Lower leg skin (tissue), 3 donors: ENCODE data around the gene RAPGEF4.

ENCODE experiments used
- POLR2A ChIP-seq, 2 donors: fragments of 450-650 bp; IDR thresholded peaks; one replicate each; pipeline ENCODE4 v1.6.1; 2016 to 2017; ENCODE audit warnings: antibody characterized with exemption in 2 of 2, mild to moderate bottlenecking in 1 of 2, moderate library complexity in 1 of 2
- TF ChIP-seq, protein P1 (sequence below), 3 donors: fragments of 450-650 bp; IDR thresholded peaks; one replicate each; pipeline ENCODE4 v1.5.1; 2016; ENCODE audit warnings: antibody characterized with exemption in 3 of 3, mild to moderate bottlenecking in 3 of 3, moderate library complexity in 2 of 3

DNA sequence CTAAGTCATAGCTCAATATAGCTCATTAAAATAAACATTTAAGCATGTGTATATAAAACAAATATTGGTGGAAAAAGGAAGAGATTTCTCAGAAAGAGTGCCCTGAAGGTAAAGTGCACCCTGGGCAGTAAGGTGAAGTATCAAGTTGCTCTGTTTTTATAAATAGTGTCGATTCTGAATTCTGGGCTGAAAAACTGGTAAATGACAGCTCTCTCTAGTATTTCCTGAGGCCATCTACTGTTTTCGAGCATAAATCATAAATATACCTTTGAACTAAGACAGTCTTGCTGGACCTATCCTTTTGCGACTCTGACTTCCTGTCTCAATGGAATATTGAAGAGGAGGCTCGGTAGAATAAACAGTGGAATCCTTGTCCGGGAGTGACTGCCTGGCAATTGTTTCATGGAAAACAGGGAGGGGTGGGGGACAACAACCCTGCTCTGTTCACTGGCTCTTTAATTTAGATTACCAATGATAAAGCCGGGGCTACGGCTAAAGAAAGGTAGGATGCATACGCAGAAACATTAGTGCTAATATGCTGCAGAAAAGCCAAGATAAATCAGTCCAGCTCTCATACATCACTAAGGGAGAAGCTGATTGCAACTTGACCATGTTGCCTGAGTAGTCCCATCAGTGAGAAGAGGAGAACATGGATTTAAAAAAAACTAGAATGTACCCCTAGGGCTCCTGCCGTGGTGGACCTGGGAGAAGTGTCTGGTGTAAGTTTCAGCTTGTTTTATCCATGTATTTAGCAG is 124.1 kb downstream of the RAPGEF4 start:
- TF ChIP-seq, protein P1, sequence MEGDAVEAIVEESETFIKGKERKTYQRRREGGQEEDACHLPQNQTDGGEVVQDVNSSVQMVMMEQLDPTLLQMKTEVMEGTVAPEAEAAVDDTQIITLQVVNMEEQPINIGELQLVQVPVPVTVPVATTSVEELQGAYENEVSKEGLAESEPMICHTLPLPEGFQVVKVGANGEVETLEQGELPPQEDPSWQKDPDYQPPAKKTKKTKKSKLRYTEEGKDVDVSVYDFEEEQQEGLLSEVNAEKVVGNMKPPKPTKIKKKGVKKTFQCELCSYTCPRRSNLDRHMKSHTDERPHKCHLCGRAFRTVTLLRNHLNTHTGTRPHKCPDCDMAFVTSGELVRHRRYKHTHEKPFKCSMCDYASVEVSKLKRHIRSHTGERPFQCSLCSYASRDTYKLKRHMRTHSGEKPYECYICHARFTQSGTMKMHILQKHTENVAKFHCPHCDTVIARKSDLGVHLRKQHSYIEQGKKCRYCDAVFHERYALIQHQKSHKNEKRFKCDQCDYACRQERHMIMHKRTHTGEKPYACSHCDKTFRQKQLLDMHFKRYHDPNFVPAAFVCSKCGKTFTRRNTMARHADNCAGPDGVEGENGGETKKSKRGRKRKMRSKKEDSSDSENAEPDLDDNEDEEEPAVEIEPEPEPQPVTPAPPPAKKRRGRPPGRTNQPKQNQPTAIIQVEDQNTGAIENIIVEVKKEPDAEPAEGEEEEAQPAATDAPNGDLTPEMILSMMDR (IDR thresholded peaks at IDR 0.05), result no peak
- TF ChIP-seq POLR2A (IDR thresholded peaks at IDR 0.05), result no peak
